HG02610 (cell line): Measurements from ENCODE around the gene AKAP5.
A peak's percentile ranks its signal among the peaks of the same experiment; 100 is the strongest.
"Not testable (repeated sequence)": the region's sequence is repeated elsewhere in the genome, so short reads cannot be mapped to it uniquely, and the experiment has no call there.

ENCODE experiments used
- ATAC-seq: cut with Tn5 transposase; IDR thresholded peaks from one replicate; pipeline ENCODE4 v1.9.1; 2021; ENCODE audit warnings: mild to moderate bottlenecking, moderate library complexity; ENCODE audit not compliant: unreplicated experiment

Gene AKAP5

DNA sequence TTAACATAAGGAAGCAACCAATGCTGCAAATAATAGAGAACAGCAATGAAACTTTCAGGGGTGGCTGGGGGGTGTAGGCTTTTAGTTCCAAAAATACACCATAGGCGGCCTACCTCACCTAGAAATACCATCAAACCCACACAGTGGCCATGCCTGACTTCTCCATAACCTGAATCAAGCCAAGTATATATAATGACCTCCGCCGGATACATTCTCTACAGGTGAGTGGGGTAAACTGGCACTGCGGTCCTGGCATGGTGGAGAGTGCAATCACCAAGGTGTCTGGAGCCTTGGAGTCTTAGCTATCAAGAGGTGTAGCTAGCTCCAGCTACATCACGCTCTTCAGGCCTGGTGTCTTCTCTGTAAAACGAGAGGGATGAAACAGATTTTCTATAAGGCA is 37.2 kb downstream of the AKAP5 start:
- ATAC-seq: no peak

- no peak for ATAC-seq
These were observed 37.7 kb downstream of the AKAP5 start for GRCh38 chr14:64502887-64503433.

DNA sequence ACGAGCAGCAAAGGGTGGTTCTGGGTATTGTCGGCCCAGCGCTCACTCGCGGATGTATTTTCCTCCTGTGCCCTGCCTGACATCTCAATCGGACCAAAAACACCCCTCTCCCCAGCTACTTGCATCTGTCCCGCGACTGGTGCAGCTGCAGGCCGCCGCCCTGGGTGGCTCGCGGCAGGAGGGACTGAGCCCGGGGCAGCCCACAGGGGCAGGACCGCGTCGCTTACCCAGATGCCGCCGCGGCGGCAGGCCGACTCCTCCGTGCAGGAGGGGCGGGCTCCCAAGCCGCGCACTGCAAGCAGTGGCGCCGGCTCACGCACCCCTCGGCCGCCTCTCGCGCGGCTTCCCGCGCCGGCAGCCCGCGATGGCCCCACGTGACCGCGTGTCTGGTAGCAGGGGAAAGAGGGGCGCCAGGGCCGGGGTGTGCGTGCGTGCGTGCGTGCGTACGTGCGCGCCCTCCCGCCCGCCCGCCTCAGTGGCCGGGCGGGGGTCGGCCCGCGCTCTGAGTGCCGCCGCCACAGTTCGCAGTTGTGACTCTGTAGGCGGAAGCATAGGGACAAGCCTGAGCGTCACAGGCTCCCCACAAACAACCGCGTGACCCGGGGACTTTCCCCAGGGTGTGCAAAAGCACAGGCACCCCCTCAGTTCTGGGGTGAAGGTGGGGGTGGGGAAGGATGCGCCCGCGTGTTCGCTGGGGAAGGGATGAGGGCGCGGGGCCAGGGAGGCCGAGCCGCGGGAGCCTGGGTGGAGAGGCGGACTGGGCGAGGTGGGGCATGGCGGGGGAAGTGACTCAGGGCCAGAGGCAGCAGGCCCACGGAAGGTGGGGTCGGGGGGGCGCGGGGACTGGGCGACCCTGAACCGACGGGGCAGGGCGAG is 38.4 kb downstream of the AKAP5 start, which contains the start of gene ZBTB25:
TSS of gene ZBTB25 (minus strand) at position 405 of the 876 bp plus-strand sequence. CDS start 13,305 bp downstream, outside the sequence.
- ATAC-seq: peak; percentile 60

- peak; percentile 21 for ATAC-seq
These were observed 39.1 kb downstream of the AKAP5 start, which contains the start of gene ZBTB1 for GRCh38 chr14:64504310-64504896. Gene ZBTB1, plus strand, starts transcription at chr14:64504770. Its CDS starts 16,735 bp downstream, at chr14:64521505.

- peak; percentile 31 for ATAC-seq
These were observed 39.8 kb downstream of the AKAP5 start for GRCh38 chr14:64504897-64505794.

- no peak for ATAC-seq
These were observed 41.4 kb downstream of the AKAP5 start for GRCh38 chr14:64506721-64507120.

DNA sequence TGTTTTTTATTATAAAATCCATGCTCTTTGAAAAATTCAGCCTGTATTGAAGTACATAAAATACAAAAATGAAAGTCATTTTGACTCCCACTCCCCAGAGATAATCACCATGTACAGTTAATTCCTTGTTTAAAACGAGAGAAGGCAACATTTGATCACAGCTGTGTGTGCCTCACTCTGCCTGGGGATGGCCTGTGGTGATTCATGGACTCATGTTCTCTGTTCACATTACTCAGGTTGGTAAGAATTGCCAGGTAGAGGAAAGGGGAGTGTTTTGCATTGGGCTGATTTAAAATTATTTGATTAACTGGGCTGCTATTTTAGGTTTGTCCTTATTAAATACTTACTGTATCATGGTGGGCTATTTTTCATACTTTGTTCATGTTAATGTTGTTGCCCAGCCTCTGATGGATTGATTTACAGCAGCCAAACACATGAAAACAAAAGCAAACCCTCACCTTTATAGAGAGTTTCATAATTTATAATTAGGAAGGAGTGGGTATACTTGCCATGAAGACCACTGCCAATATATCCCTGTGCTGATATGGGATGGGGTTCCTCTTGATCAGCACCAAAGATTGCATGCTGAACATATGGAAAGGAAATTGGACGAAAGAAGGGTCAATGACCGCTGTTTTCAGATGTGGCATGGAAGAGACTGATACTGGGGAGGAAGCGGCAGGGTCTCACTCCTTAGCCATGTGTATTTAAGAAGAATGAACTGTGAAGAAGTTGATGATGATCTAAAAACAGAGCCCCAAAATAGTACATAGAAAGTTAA is 42.3 kb downstream of the AKAP5 start:
- ATAC-seq: no peak

DNA sequence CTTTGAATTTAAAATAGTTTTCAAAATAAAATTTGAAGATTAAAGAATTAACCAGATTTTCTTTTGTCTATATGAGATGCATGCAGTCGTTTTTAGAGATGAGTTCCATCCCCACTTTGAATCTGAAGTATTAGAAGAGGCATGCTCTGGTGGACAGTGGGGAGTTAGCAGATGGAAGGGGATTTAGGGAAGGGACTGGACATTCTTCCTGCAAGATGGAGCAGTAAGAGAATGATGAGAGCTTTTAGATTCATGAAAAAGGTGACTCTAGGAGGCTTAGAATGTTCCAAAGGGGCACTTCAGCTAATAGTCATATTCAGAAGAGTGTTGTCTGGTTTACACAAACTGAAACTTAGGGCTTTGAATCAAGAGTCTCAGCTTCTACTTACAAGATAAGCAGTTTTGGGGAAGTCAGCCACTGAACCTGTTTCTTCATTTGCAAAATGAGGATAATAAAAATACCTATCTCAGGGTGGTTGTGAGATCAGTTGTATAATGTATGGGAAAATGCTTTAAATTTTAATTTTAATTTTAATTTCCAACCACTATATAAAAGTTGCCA is 43.0 kb downstream of the AKAP5 start:
- peak; percentile 22 for ATAC-seq

DNA sequence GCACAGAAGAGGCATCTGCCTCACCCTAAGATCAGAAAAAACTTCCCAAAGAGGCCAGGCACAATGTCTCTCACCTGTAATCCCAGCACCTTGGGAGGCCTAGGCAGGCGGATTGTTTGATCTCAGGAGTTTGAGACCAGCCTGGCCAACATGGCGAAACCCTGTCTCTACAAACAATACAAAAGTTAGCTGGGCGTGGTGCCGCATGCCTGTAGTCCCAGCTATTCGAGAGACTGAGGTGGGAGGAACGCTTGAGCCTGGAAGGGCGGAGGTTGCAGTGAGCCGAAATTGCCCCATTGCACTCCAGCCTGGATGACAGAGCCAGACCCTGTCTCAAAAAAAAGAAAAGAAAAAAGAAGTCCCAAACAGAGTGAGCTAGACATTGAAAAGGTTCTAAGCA is 43.7 kb downstream of the AKAP5 start:
- ATAC-seq: no peak

GRCh38 chr14:64510825-64511671 is 45.7 kb downstream of the AKAP5 start:
- no peak for ATAC-seq

GRCh38 chr14:64513271-64513670 is 48.0 kb downstream of the AKAP5 start:
- no peak for ATAC-seq

GRCh38 chr14:64515053-64515452 is 49.8 kb downstream of the AKAP5 start:
- no peak for ATAC-seq

DNA sequence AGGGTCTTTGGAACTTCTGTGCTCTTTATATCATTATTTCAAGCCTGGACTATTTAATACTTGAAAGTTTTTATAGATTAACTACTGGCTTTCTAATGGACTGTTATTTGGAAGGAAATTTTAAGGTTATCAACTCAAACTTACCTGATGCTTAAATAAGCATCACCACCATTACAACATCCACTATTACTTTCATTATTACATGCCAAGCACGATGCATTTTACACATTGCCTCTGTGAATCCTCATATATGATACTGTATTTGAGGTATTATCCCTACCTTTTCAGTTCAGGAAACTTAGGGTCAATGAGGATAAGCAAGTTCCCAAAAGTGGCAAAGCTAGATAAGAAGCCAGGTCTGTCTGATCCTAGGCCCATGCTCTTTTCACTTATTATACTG is 51.7 kb downstream of the AKAP5 start:
- ATAC-seq: peak; percentile 41

GRCh38 chr14:64517667-64518066 is 52.4 kb downstream of the AKAP5 start:
- ATAC-seq: not testable (repeated sequence)

DNA sequence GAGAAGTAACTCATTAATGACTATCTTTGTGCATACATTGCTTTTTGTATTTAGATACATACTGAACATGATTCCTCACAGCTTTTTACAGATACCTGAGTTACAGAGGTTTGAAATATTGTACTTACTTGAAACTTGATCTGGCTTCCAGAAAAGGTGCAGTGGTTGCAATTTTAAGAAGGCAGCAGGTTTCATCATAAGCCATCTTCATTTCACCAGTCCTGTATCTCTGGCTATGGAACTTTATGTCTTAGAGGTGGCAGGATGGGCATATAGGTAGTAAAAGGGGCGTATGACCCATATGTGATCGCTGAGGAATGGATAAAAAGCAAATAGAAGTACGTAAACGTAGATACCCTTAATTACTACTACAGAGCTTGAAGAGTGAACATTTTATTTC is 52.9 kb downstream of the AKAP5 start:
- ATAC-seq: no peak

DNA sequence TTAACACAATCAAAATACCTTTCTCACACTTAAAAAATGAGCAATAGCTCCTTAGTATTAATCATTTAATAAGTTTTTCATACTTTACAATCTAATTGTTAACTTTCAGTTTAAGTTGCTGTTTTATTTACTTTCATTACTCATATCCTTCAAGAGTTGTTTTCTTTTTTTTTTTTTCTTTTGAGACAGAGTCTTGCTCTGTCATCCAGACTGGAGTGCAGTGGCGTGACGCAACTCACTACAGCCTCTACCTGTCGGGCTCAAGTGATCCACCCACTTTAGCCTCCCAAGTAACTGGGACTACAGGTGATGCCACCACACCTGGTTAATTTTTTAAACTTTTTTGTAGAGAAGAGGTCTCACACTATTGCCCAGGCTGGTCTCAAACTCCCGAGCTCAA is 55.4 kb downstream of the AKAP5 start:
- ATAC-seq: no peak

DNA sequence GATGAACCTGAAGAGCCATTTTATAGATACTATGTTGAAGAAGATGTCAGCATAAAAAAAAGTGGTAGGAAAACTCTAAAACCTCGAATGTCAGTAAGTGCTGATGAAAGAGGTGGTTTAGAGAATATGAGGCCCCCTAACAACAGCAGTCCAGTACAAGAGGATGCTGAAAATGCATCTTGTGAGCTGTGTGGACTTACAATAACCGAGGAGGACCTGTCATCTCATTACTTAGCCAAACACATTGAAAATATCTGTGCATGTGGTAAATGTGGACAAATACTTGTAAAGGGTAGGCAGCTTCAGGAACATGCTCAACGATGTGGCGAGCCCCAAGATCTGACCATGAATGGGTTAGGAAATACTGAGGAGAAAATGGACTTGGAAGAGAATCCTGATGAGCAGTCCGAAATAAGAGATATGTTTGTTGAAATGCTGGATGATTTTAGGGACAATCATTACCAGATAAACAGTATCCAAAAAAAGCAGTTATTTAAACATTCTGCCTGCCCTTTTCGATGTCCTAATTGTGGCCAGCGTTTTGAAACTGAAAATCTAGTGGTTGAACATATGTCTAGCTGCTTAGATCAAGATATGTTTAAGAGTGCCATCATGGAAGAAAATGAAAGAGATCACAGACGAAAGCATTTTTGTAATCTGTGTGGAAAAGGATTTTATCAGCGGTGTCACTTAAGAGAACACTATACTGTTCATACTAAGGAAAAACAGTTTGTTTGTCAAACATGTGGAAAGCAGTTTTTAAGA is 57.5 kb downstream of the AKAP5 start:
- ATAC-seq: no peak
